ENCODE results near the gene ARHGAP10.

The ARHGAP10 gene

GRCh38 chr4:148072789-148073188, 340.9 kb downstream of the ARHGAP10 start:
- no peak for TF ChIP-seq CTCF (IDR thresholded peaks at IDR 0.05; ENCODE audit: low read depth, low read length, missing control alignments)
- H3K4me3 ChIP-seq (replicated peaks; ENCODE audit: low read depth, low read length) = no peak overlapping the region
- no peak for DNase-seq (ENCODE audit: extremely low read depth, low read depth)

GRCh38 chr4:148073349-148073748, 341.5 kb downstream of the ARHGAP10 start:
- no peak for TF ChIP-seq CTCF (IDR thresholded peaks at IDR 0.05; ENCODE audit: low read depth, low read length, missing control alignments)
- no peak for DNase-seq (ENCODE audit: extremely low read depth, low read depth)
- H3K4me3 ChIP-seq (replicated peaks; ENCODE audit: low read depth, low read length) = no peak overlapping the region

- H3K4me3 ChIP-seq (replicated peaks; ENCODE audit: low read depth, low read length) = no peak overlapping the region
- DNase-seq (ENCODE audit: extremely low read depth, low read depth) = no peak
- no peak for TF ChIP-seq CTCF (IDR thresholded peaks at IDR 0.05; ENCODE audit: low read depth, low read length, missing control alignments)
These were observed 342.6 kb downstream of the ARHGAP10 start for GRCh38 chr4:148074462-148074861.

- DNase-seq (ENCODE audit: extremely low read depth, low read depth) = no peak
- TF ChIP-seq CTCF (IDR thresholded peaks at IDR 0.05; ENCODE audit: low read depth, low read length, missing control alignments) = no peak
- no peak overlapping the region for H3K4me3 ChIP-seq (replicated peaks; ENCODE audit: low read depth, low read length)
These were observed 343.6 kb downstream of the ARHGAP10 start for GRCh38 chr4:148075438-148075837.

- TF ChIP-seq CTCF (IDR thresholded peaks at IDR 0.05; ENCODE audit: low read depth, low read length, missing control alignments) = no peak
- H3K4me3 ChIP-seq (replicated peaks; ENCODE audit: low read depth, low read length) = no peak overlapping the region
- DNase-seq (ENCODE audit: extremely low read depth, low read depth) = peak; percentile 17
These were observed 345.1 kb downstream of the ARHGAP10 start for GRCh38 chr4:148076964-148077363.

GRCh38 chr4:148077581-148077980, 345.7 kb downstream of the ARHGAP10 start:
- no peak for DNase-seq (ENCODE audit: extremely low read depth, low read depth)
- H3K4me3 ChIP-seq (replicated peaks; ENCODE audit: low read depth, low read length) = no peak overlapping the region
- TF ChIP-seq CTCF (IDR thresholded peaks at IDR 0.05; ENCODE audit: low read depth, low read length, missing control alignments) = no peak

GRCh38 chr4:148078061-148078460, 346.2 kb downstream of the ARHGAP10 start:
- H3K4me3 ChIP-seq (replicated peaks; ENCODE audit: low read depth, low read length) = no peak overlapping the region
- no peak for TF ChIP-seq CTCF (IDR thresholded peaks at IDR 0.05; ENCODE audit: low read depth, low read length, missing control alignments)
- DNase-seq (ENCODE audit: extremely low read depth, low read depth) = no peak
